Liver (tissue), 3 donors: ENCODE data around the gene PPIC.

Experiments
- ATF3 ChIP-seq: IDR thresholded peaks from 2 replicates; pipeline ENCODE4 v1.6.1; 2016; ENCODE audit warnings: antibody characterized with exemption
- CTCF ChIP-seq: fragments of 150-350 bp; IDR thresholded peaks from 2 replicates; pipeline ENCODE4 v1.5.1; 2017; ENCODE audit warnings: improper control_type of control experiment, low read depth, low read length; ENCODE audit not compliant: missing input control
- EGR1 ChIP-seq, 2 donors: IDR thresholded peaks; 2 replicates each; pipeline ENCODE4 v1.6.1; 2016 to 2018; ENCODE audit warnings: antibody characterized with exemption in 2 of 2, low read depth in 2 of 2
- GABPA ChIP-seq, 2 donors: IDR thresholded peaks in 1 of 2; conservative IDR thresholded peaks in 1 of 2; 2 replicates each; pipeline ENCODE4 v1.6.1; 2016; ENCODE audit warnings: antibody characterized with exemption in 2 of 2, mild to moderate bottlenecking in 1 of 2, moderate library complexity in 1 of 2
- HNF4A ChIP-seq, 2 donors: conservative IDR thresholded peaks; 2 replicates each; pipeline ENCODE4 v1.6.1; 2016; ENCODE audit warnings: antibody characterized with exemption in 2 of 2, mild to moderate bottlenecking in 2 of 2
- JUND ChIP-seq, 2 donors: IDR thresholded peaks; 2 replicates each; pipeline ENCODE4 v1.6.1; 2016; ENCODE audit warnings: antibody characterized with exemption in 2 of 2
- RAD21 ChIP-seq, 2 donors: IDR thresholded peaks; 2 replicates each; pipeline ENCODE4 v1.6.1; 2016; ENCODE audit warnings: antibody characterized with exemption in 2 of 2, mild to moderate bottlenecking in 2 of 2
- SP1 ChIP-seq: IDR thresholded peaks from 2 replicates; pipeline ENCODE4 v1.6.1; 2018; ENCODE audit warnings: antibody characterized with exemption, mild to moderate bottlenecking
- TAF1 ChIP-seq: conservative IDR thresholded peaks from 2 replicates; pipeline ENCODE4 v1.6.1; 2016; ENCODE audit warnings: antibody characterized with exemption, mild to moderate bottlenecking
- YY1 ChIP-seq: IDR thresholded peaks from 2 replicates; pipeline ENCODE4 v1.6.1; 2016; ENCODE audit warnings: antibody characterized with exemption, mild to moderate bottlenecking
- TF ChIP-seq, protein P1 (sequence below): IDR thresholded peaks from 2 replicates; pipeline ENCODE4 v1.6.1; 2016; ENCODE audit warnings: antibody characterized with exemption, mild to moderate bottlenecking
- TF ChIP-seq, protein P2 (sequence below): IDR thresholded peaks from 2 replicates; pipeline ENCODE4 v1.6.1; 2016; ENCODE audit warnings: antibody characterized with exemption
- donor health status: healthy.
- donor health status: healthy.

DNA sequence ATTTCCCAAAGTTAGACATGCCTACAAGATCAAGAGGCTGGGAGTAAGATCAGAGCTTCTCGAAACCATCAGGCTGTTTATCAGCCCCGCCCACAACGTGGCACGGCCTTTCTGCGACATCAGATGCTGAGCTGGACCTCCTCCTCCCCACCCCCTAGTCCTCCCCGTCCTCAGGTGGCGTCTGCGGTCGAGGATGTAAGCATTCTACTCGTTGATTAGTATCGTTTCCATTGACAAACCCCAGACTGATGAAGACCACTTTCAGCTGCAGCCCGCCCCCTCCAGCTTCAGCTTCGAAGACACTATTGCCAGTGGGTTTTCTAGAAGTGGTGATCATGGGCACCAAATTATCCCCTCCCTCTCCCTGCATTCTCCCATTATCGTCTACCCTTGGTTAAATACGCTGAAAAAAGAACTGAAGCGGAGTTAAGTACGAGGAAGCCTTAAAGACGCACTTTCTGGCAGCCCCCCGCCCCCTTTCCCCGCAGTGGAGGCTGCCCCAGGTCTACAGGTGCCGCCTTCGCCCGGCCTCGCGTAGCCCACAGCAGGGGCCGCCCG lies 1.1 kb downstream of the PPIC start:
- TF ChIP-seq CTCF, result no peak
- no peak for TF ChIP-seq SP1
- no peak for TF ChIP-seq YY1
- TF ChIP-seq HNF4A (conservative IDR thresholded peaks at IDR 0.05), result no peak
- TF ChIP-seq RAD21 (IDR thresholded peaks at IDR 0.05), result no peak
- TF ChIP-seq, protein P1, sequence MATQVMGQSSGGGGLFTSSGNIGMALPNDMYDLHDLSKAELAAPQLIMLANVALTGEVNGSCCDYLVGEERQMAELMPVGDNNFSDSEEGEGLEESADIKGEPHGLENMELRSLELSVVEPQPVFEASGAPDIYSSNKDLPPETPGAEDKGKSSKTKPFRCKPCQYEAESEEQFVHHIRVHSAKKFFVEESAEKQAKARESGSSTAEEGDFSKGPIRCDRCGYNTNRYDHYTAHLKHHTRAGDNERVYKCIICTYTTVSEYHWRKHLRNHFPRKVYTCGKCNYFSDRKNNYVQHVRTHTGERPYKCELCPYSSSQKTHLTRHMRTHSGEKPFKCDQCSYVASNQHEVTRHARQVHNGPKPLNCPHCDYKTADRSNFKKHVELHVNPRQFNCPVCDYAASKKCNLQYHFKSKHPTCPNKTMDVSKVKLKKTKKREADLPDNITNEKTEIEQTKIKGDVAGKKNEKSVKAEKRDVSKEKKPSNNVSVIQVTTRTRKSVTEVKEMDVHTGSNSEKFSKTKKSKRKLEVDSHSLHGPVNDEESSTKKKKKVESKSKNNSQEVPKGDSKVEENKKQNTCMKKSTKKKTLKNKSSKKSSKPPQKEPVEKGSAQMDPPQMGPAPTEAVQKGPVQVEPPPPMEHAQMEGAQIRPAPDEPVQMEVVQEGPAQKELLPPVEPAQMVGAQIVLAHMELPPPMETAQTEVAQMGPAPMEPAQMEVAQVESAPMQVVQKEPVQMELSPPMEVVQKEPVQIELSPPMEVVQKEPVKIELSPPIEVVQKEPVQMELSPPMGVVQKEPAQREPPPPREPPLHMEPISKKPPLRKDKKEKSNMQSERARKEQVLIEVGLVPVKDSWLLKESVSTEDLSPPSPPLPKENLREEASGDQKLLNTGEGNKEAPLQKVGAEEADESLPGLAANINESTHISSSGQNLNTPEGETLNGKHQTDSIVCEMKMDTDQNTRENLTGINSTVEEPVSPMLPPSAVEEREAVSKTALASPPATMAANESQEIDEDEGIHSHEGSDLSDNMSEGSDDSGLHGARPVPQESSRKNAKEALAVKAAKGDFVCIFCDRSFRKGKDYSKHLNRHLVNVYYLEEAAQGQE, result no peak
- TF ChIP-seq JUND (IDR thresholded peaks at IDR 0.05), result no peak
- TF ChIP-seq GABPA (IDR thresholded peaks at IDR 0.05 in 1 of 2, conservative IDR thresholded peaks at IDR 0.05 in 1 of 2), result no peak
- TF ChIP-seq TAF1, result no peak
- TF ChIP-seq ATF3, result no peak
- TF ChIP-seq, protein P2, sequence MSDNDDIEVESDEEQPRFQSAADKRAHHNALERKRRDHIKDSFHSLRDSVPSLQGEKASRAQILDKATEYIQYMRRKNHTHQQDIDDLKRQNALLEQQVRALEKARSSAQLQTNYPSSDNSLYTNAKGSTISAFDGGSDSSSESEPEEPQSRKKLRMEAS, result no peak
- no peak for TF ChIP-seq EGR1 (IDR thresholded peaks at IDR 0.05; ENCODE audit: low read depth in 2 of 2)
